H1 (cell line): ENCODE measurements around the gene DNM2. TPM values are rescaled to one million over a fixed set of nuclear protein-coding genes. Genes with fewer than 3 reads are reported as not detected.

Experiments used
- CTCF ChIP-seq, 3 experiments: IDR thresholded peaks; 1 replicate in 2 of 3; 2 replicates in 1 of 3; pipeline versions ENCODE4 v1.5.1 to v1.6.1; 2011; ENCODE audit warnings: low read length in 3 of 3, mild to moderate bottlenecking in 3 of 3, inconsistent platforms in 2 of 3, low read depth in 1 of 3, moderate library complexity in 1 of 3; ENCODE audit not compliant: insufficient read depth in 1 of 3; ENCODE audit errors: control extremely low read depth in 1 of 3
- EGR1 ChIP-seq: IDR thresholded peaks from 2 replicates; pipeline ENCODE4 v1.6.1; 2011; ENCODE audit warnings: low read depth, low read length, borderline replicate concordance
- EZH2 ChIP-seq: fragments of 200-600 bp; sonication (generic); IDR thresholded peaks from 2 replicates; pipeline ENCODE4 v1.7.1; 2012; ENCODE audit warnings: low read depth, mild to moderate bottlenecking, moderate library complexity, low read length, inconsistent platforms; ENCODE audit not compliant: severe bottlenecking
- GTF2F1 ChIP-seq: IDR thresholded peaks from 2 replicates; pipeline ENCODE4 v1.6.1; 2012; ENCODE audit warnings: low read depth, low read length, improper control_type of control experiment, borderline replicate concordance
- RAD21 ChIP-seq, 2 experiments: IDR thresholded peaks in 1 of 2; conservative IDR thresholded peaks in 1 of 2; 2 replicates each; pipeline ENCODE4 v1.6.1; 2011; ENCODE audit warnings: low read depth in 2 of 2, low read length in 2 of 2, improper control_type of control experiment in 1 of 2, inconsistent platforms in 1 of 2, mild to moderate bottlenecking in 1 of 2, moderate library complexity in 1 of 2
- SP1 ChIP-seq: IDR thresholded peaks from 2 replicates; pipeline ENCODE4 v1.6.1; 2011; ENCODE audit warnings: low read depth, low read length
- TAF1 ChIP-seq: IDR thresholded peaks from 2 replicates; pipeline ENCODE4 v1.6.1; 2011; ENCODE audit warnings: mild to moderate bottlenecking, low read depth, low read length
- TBP ChIP-seq: IDR thresholded peaks from 2 replicates; pipeline ENCODE4 v1.6.1; 2011; ENCODE audit warnings: low read depth, low read length, improper control_type of control experiment
- polyA plus RNA-seq, 7 experiments: library from polyadenylated mRNA; depleted of rRNA in 3 of 7; stranded (reverse) in 5 of 7; unstranded in 2 of 7; fragments of >200 nt in 5 of 7; fragments of 200-250 nt in 2 of 7; gene quantifications; 1 replicate in 5 of 7; 2 replicates in 1 of 7; 4 replicates in 1 of 7; pipeline versions ENCODE4 v1.2.1 to v1.2.3, GENCODE V29; 2011 to 2013; ENCODE audit warnings: missing spikeins in 2 of 7, mixed read lengths in 2 of 7
- total RNA-seq: library from RNA; stranded (reverse); fragmentation: NEBNext Ultra II Directional; extraction: Animal tissue kit (Norgen Biotek cat#: 25700); gene quantifications from 2 replicates; pipeline ENCODE4 v1.2.1, GENCODE V29; 2021

Gene DNM2
- total and polyA plus RNA-seq, 2 of the 8 experiments (the other 6 are each of a cell fraction or from before 2014, with no cell fraction given) = 61.9 to 120 TPM

- no peak for TF ChIP-seq CTCF (IDR thresholded peaks at IDR 0.05; ENCODE audit: control extremely low read depth in 1 of 3, insufficient read depth in 1 of 3, low read depth in 1 of 3, low read length in 3 of 3)
- TF ChIP-seq TBP = no peak
- no peak for TF ChIP-seq TAF1
- no peak for TF ChIP-seq GTF2F1
- no peak for TF ChIP-seq EGR1
- no peak for TF ChIP-seq SP1
- TF ChIP-seq EZH2 = no peak
- TF ChIP-seq RAD21 (IDR thresholded peaks at IDR 0.05 in 1 of 2, conservative IDR thresholded peaks at IDR 0.05 in 1 of 2; ENCODE audit: low read depth in 2 of 2, low read length in 2 of 2) = no peak
Measured at GRCh38 chr19:10776900-10777650, 59.2 kb downstream of the DNM2 start (continued).
